RWPE1 (cell line): Measurements from ENCODE around the gene BCL2L13.

ENCODE experiments used
- CTCF ChIA-PET: fragments of 350-600 bp; sonication (Branson Sonifier 250); formaldehyde crosslinking; extraction: SDS; loops from one replicate; lab custom pipeline; 2021; lab: Yijun Ruan, JAX
- POLR2A ChIA-PET: fragments of 400-600 bp; formaldehyde crosslinking; extraction: SDS; loops from one replicate; lab custom pipeline; 2020; ENCODE audit warnings: antibody characterized with exemption; ENCODE audit not compliant: low non-redundant PET; lab: Yijun Ruan, JAX
- DNase-seq: peaks from one replicate; pipeline ENCODE4 v3.0.0; 2012; ENCODE audit warnings: low spot score
- H3K27ac ChIP-seq: fragments of 450-650 bp; 2 replicates; pipeline ENCODE4 v1.5.1; 2017
- TF ChIP-seq, protein P1 (sequence below): fragments of 450-650 bp; conservative IDR thresholded peaks from 2 replicates; pipeline ENCODE4 v1.5.1; 2017; ENCODE audit warnings: low read depth, mild to moderate bottlenecking

Gene BCL2L13

DNA sequence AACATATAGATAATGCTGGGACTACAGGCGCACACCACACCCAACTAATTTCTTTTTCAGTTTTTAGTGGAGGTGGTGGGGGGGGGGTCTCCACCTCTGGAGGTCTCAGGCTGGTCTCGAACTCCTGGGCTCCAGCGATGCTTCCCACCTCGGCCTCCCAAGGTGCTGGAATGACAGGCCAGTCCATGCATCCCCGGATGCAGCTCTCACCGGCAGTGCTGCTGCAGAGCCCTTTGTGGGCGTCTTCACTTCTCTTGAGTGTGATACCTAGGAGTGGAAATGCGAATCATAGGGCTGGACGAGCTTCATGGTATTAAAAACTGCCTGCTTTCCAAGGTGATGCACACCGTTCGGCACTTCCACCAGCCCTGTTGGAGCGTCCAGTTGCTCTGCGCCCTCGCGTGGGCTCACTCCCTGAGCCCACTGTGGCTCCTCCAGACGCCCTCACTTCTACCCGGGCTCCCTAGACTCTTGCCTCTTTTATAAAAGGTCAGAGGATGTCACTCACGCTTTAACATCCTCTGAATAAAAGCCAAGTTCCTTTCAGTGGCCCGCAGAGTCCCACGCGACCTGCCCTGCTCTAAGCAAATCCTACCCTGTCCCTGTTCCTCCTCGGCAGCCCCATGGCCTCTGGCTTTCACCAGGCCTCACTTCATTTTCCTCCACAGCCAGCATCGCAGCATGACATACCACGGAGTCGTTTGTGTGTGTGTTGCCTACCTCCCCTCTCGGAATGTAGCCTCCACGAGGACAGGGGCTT lies 136.5 kb downstream of the BCL2L13 start:
- ChIA-PET POLR2A (no interaction called here), CTCF (no interaction called here)
- no peak for DNase-seq
- TF ChIP-seq, protein P1, sequence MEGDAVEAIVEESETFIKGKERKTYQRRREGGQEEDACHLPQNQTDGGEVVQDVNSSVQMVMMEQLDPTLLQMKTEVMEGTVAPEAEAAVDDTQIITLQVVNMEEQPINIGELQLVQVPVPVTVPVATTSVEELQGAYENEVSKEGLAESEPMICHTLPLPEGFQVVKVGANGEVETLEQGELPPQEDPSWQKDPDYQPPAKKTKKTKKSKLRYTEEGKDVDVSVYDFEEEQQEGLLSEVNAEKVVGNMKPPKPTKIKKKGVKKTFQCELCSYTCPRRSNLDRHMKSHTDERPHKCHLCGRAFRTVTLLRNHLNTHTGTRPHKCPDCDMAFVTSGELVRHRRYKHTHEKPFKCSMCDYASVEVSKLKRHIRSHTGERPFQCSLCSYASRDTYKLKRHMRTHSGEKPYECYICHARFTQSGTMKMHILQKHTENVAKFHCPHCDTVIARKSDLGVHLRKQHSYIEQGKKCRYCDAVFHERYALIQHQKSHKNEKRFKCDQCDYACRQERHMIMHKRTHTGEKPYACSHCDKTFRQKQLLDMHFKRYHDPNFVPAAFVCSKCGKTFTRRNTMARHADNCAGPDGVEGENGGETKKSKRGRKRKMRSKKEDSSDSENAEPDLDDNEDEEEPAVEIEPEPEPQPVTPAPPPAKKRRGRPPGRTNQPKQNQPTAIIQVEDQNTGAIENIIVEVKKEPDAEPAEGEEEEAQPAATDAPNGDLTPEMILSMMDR = no peak
- no peak overlapping the region for H3K27ac ChIP-seq

DNA sequence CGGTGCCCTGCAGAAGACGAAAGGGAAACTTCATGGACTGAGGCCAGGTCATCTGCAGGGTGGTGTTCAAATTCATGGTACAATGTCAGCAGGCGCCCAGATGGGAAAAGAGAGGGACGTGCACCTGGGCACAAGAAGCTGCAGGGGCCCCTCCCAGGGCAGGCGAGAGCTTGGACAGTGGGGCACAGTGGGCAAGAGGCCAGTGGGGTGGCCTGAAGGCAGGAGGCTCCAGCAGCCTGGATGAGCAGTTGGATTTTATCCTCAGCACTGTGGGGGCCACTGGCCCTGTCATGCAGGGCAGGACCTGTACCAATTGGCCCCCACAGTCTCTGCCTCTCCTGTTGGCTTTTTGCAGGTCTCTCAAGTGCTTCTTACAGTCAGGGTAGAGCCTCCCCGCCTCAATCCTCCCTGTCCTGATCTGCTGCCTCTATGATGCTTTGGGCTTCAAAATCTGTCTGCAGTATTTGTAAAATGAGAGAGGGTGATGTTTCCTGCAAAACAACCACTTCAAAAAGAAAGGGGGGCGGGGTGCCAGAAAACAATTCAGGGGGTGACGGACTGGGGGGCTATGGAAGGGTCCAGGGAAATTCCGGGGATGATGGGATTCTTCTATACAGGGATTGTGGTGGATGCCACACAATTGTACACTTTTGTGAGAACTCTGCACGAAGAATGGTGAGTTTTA lies 137.4 kb downstream of the BCL2L13 start:
- H3K27ac ChIP-seq = no peak overlapping the region
- TF ChIP-seq, protein P1 = no peak
- no peak for DNase-seq
- ChIA-PET CTCF (no interaction called here), POLR2A (no interaction called here)

DNA sequence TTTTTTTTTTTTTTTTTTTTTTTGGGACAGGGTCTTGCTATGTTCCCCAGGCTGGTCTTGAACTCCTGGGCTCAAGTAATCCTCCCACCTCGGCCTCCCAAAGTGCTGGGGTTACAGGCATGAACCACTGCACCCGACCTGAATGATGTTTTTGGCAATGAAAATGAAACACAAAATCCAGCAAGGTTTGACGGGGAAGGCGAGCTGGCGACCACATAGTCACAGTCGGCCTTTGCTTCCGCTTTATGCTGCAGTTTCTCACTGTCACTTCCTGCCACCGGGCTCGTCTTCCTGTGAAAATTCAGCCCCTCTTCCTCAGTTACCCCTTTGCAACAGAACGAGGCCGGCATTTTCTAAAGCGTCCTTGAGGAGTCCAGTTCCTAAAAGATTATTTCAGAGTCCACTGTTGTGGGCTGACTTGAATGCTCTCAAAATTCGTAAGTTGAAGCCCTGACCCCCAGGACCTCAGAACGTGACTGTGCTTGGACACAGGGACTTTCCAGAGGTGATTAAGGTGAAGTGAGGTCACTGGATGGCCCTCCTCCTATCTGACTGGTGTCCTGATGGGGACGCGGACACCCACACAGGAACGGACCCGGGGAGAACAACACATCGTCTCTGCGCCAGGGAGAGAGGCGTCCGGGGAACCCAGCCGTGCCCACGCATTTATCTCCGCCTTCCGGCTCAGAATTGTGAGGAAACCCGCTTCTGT lies 138.6 kb downstream of the BCL2L13 start:
- CTCF ChIA-PET = no interaction called here
- no peak overlapping the region for H3K27ac ChIP-seq
- POLR2A ChIA-PET = no interaction called here
- TF ChIP-seq, protein P1 = no peak
- DNase-seq = no peak

DNA sequence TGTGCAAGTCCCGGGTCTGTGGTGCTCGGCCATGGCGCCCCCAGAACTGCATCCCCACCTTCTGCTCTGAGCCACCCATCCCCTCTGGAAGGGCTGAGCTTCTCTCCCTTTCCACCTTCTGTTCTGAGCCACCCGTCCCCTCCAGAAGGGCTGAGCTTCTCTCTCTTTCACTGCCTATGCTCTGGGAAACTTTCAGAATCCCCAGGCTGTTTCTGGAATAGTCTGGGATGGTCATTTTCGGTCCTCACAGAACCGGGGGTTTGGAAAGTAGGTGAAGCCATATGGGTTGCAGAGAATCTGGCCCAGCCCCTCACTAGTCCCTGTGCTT lies 139.1 kb downstream of the BCL2L13 start:
- H3K27ac ChIP-seq = no peak overlapping the region
- DNase-seq = no peak
- ChIA-PET POLR2A (no interaction called here), CTCF (no interaction called here)
- TF ChIP-seq, protein P1 = no peak

DNA sequence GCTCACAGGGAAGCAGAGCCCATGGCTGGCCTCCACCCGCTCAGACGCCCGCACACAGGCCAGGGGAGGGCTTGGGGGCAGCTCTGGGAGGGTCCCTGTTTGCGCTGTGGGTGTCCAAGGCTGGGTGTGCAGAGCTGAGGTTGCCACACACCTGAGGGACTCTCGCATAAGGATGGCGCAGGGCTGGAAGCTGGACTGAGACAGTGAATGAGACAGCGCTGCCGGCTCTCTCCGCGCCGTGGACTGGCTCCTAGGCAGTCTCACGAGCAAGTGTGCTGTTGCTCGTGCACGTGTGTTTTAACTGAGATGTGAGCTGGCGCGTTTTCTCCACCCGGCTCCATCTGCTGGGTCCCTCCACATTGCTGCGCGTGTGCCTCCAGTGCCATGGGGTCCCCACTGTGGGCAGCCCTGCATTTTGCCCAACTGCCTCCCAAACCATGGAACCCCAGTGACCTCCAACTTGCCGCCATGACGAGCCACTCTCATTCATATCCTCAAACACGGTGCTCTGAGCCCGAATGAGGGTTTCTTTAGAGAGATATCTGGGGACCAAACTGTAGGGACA lies 139.9 kb downstream of the BCL2L13 start:
- TF ChIP-seq, protein P1 = no peak
- no peak overlapping the region for H3K27ac ChIP-seq
- ChIA-PET POLR2A (no interaction called here), CTCF (interaction anchor here (0.6 kb wide), 1 partner anchor 471 kb away, joined by 4 read pairs; no protein-coding TSS in a partner anchor)
- no peak for DNase-seq
